Right ventricle myocardium superior (tissue), 1 donor: ENCODE data around the gene BBX. TPM values are rescaled to one million over a fixed set of nuclear protein-coding genes. Genes with fewer than 3 reads are reported as not detected.
"Not testable (repeated sequence)": the region's sequence is repeated elsewhere in the genome, so short reads cannot be mapped to it uniquely, and the experiment has no call there.

ENCODE experiments used
- ATAC-seq: fragments of 200-7000 bp; cut with Tn5 transposase; one replicate; pipeline ENCODE4 v1.9.1; 2020; ENCODE audit warnings: mild to moderate bottlenecking; ENCODE audit not compliant: poor library complexity
- DNase-seq: peaks from one replicate; pipeline ENCODE4 v3.0.0-alpha.2; 2020
- intact Hi-C: fragments of 100-400 bp; cut with DNase I; formaldehyde crosslinking; loops from one replicate; pipeline ENCODE4 v1.11.2; 2022
- total RNA-seq: library from RNA; stranded (reverse); fragmentation: NEBNext Ultra II Directional; extraction: Animal tissue kit (Norgen Biotek cat#: 25700); gene quantifications from one replicate; pipeline ENCODE4 v1.2.1, GENCODE V29; 2021
- donor health status: DM: no; HTN: yes; CAD: no; lungs with severe emphysema.

BBX gene
- total RNA-seq, 1 donor from 2014 or later = 31.7 TPM

DNA sequence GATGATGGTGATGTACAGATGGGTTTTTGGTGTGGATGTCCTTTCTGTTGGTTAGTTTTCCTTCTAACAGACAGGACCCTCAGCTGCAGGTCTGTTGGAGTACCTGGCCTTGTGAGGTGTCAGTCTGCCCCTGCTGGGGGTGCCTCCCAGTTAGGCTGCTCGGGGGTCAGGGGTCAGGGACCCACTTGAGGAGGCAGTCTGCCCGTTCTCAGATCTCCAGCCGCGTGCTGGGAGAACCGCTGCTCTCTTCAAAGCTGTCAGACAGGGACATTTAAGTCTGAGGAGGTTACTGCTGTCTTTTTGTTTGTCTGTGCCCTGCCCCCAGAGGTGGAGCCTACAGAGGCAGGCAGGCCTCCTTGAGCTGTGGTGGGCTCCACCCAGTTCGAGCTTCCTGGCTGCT lies 174.6 kb downstream of the BBX start:
- intact Hi-C loops, ATAC-seq, DNase-seq: not testable (repeated sequence)

DNA sequence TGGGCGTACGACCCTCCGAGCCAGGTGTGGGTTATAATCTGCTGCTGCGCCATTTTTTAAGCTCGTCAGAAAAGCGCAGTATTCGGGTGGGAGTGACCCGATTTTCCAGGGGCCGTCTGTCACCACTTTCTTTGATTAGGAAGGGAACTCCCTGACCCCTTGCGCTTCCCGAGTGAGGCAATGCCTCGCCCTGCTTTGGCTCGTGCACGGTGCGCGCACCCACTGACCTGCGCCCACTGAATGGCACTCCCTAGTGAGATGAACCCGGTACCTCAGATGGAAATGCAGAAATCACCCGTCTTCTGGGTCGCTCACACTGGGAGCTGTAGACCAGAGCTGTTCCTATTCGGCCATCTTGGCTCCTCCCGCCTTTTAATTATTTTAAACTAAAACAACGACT lies 175.1 kb downstream of the BBX start:
- ATAC-seq, intact Hi-C loops, DNase-seq: not testable (repeated sequence)

DNA sequence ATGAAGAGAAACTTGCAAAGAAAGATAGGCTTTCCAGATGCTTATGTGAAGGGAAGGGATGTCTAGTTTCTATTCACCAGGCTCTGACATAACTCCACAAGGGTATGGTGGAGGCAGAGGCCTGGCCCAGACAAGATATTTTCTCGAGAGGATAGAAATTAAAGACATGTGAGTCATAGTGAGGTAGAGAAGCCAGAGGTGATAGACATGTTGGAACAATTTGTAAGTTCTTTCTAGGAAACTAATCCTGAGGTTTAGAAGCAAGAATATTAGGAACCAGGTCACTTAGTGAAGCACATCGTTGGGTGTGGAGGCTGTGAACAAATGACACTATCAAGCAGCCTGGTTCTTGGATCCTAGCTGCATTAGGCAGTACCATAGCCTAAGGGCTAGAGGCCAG lies 176.9 kb downstream of the BBX start:
- DNase-seq = no peak
- intact Hi-C loops = no loop called here
- ATAC-seq = no peak

DNA sequence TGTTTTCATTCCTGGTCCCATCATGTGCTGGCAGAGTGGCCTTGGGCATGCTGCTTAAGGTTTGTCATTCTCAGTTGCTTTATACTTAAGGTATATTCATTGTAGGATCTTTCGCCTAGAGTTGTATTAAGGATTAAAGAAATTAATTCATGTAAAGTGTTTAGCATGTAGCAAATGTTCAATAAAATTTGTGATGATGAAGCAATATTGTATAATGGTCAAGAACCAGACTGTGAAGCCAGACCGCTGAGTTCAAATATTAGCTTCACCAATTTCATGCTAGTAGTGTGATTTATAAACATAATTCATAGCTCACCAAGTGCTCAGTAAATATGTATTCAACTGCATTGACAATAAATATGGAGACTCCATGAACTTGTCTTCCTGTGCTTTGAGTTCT lies 178.5 kb downstream of the BBX start:
- intact Hi-C loops = no loop called here
- ATAC-seq (no peak), DNase-seq (no peak)

DNA sequence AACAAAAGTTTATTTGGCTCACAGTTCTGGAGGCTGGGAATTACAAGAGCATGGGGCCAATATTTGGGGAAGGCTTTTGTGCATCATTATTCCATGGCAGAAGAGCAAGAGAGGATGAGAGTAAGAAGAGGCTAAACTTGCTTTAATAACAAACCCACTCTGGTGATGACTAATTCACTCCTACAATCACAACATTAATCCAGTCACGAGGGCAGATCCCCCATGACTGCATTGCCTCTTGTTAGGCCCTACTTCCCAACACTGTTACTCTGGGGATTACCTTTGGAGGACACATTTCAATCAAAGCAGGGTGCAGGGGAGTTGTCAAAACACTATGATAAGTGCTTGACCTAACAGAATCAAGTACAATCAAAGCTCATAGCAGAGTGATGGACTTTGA lies 181.7 kb downstream of the BBX start:
- DNase-seq = no peak
- intact Hi-C loops = no loop called here
- ATAC-seq = no peak

DNA sequence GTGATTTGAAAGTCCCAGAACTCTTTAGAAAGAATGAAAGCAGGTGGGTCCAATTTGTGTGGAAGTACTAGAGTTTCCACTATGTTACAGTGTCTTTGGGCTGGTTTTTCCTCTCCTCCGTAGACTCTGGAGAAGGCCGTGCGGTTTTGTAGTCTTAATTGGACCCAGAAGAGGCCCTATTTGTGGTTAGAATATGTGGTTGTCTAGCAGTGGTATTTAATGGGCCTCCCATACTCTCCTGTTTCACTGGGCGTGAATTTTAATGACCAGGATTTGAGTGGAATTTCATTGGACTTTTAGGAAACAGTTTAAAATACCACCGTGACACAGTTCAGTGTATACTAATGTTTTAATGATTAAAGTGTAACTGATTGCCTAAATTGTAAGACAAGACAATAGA lies 182.3 kb downstream of the BBX start:
- intact Hi-C loops = no loop called here
- ATAC-seq = no peak

DNA sequence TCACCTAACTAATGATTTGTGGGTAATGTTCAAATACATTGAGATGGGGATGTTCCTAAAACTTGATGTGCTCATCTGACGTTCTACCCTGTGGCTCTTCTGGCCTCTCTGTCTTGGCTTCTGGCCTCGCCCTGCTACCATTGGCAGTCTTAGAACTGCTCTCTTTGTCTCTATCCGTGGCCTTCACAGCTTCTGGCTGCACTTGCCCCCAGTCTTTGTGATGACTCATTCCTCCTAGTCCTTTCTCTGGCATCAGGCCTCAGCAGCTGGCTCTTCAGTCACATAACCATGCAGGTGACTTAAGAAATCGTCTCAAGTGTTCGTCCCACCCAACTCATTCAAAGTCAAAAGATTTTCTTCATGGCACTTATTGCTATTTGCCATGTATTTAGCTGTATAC lies 188.1 kb downstream of the BBX start:
- DNase-seq (peak; percentile 64), ATAC-seq (peak; percentile 79)
- intact Hi-C loops = no loop called here

More for the DNA sequence above, 182.3 kb downstream of the BBX start:
- no peak for DNase-seq

DNA sequence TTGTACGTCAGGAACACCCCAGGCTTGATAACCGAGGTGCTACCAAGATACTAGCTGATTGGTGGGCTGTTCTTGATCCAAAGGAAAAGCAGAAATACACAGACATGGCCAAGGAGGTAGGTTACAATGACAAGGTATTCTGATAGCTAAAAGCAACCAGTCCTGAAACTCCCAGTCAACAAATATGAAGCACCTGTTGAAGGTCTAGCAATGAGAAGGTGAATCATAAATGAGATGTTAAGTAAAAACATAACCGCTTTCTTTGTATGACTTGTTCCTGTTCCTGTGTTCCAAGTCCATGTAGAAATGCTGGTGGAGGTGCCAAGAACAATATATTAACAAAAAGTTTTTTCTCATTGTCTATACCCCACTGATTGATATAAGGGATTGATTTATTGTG lies 194.0 kb downstream of the BBX start:
- intact Hi-C loops = no loop called here
- DNase-seq (no peak), ATAC-seq (no peak)

DNA sequence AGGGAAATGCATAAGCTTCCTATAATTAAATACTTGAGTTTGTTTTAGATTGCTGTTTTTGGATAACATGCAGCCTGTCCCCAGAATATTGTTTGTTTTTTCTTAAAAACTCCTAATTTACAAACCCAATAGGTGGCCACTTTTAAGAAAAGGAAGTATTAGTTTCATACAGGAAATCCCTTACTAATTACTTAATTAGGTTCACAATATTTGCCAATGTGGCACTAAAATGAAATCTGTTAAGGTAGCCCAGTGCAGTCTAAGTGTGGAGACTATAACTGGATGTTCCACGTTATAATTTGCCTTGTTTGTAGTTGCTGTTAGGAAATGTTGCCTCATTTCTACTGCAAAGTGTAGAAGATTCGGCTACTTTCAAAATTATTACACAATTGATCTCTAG lies 195.8 kb downstream of the BBX start:
- intact Hi-C loops = no loop called here
- no peak for ATAC-seq
- no peak for DNase-seq

DNA sequence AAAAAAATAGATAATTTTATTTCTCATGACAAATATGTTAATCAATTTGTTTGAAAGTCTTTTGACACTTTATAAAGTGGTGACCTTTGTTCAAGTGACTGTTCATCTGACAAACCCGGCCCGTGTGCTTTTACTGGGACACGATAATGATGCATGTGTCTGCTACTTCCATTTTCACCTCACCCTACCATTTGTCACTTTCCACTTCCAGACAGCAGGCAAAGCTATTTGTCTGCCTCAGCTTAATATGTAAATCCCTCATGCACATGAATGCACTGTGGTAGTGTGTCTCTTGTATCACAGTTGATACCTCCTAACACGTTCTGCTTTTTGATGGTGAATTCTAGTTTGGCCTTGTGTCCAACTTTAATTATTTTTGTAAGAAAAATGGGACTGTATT lies 204.3 kb downstream of the BBX start:
- intact Hi-C loops = no loop called here
- no peak for ATAC-seq

DNA sequence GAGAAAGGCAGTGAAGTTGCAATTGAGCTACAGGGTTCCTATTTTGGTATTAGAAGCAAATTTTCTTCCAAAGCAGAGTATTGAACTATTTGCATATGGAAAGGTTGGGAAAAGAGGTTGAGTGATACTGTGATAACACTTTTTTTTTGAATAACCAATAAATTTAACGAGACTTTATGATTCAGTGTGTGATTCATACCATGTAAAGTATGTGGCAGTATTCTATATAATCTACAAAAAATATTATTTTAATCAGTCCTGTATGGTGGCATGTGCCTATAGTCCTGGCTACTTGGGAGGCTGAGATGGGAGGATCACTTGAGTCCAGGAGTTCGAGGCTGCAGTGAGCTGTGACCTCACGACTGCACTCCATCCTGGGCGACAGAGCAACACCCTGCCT lies 206.9 kb downstream of the BBX start:
- intact Hi-C loops = no loop called here
- no peak for DNase-seq
- ATAC-seq = no peak

More for the DNA sequence above, 204.3 kb downstream of the BBX start:
- DNase-seq = no peak

DNA sequence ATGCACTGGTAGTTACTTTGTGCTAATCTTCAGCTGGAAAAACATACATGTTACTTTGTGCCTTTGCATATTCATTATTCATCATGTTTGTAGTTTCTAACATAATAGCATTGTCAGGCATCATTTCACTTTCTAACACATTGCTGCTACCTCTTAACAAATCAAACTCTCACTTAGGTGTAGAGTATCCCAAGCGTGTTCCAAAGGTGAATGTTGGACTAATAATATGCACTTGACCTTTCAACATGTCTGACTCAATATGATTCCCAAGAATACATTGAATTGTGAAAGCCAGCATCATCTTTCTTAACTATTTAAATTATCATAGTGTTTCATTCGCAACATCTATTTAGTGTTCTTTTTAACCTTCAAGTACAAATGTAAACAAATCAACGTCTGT lies 211.6 kb downstream of the BBX start:
- no peak for DNase-seq
- intact Hi-C loops = no loop called here
- ATAC-seq = no peak

DNA sequence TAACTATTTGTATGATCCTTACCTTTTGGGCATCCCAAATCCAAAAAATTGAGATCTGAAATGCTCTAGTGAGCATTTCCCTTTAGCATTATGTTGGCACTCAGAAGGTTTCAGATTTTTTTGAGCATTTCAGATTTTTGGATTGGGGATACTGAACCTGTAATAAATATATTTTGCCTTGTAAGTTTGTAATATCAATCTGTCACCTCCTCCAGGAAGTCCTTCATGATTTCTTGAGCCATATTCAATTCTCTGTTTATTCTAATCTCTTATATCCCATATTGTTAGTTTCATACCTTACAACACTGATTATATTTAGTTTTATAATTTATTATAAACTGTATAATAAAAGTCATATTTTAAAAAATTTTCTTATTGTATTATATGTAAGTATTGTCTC lies 215.2 kb downstream of the BBX start:
- ATAC-seq (no peak), DNase-seq (no peak)
- intact Hi-C loops = no loop called here

DNA sequence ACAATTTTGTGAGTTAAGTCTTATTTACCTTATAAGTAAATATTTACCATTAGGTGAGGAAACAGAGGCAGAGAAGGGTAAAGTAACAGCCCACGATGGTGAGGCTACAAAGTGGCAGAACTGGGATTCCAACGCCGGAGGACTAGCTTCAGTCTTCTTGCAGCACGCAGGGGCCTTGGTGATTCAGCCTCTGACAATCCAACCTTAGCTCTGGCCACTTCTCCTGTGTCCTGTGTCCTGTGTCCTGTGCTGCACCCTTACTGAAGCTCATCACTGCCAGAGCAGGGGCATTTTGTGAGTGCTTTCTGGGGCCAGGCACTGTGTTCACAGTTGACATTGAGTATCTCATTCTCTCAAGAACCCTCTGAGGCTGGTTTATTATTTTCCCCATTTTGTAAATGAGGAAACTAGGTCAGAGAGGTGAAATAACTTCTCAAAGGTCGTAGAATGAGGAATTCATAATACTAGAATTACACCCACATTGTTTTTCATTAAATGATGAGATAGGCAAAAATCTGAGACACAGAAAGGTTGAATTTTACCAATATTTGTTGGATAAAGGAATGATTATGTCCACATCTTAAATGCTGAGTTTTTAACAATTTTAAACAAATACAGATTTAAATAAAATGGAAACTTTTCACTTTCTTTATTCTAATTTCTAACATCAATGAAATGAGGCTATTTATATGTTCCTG lies 215.9 kb downstream of the BBX start:
- ATAC-seq (no peak), DNase-seq (no peak)
- intact Hi-C loops = no loop called here

DNA sequence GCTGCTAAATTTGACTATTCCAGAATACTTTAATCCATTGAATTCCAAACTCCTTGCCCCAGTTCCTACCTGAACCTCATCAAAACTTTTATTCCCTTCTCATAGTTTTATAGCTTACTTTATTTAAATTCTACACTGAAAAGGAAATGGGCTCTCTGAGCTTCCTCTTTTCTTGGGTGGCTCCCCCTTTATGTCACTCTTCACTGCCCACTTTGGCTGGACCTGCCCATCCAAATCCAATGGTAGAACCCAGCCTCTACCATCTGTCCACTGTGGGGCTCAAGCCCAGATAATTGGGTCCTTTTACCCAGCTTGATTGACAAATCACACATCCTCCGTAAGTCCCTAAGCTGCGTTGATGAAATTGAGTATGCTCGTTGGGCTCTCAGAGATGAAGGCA lies 216.5 kb downstream of the BBX start:
- intact Hi-C loops = no loop called here
- DNase-seq (no peak), ATAC-seq (no peak)

DNA sequence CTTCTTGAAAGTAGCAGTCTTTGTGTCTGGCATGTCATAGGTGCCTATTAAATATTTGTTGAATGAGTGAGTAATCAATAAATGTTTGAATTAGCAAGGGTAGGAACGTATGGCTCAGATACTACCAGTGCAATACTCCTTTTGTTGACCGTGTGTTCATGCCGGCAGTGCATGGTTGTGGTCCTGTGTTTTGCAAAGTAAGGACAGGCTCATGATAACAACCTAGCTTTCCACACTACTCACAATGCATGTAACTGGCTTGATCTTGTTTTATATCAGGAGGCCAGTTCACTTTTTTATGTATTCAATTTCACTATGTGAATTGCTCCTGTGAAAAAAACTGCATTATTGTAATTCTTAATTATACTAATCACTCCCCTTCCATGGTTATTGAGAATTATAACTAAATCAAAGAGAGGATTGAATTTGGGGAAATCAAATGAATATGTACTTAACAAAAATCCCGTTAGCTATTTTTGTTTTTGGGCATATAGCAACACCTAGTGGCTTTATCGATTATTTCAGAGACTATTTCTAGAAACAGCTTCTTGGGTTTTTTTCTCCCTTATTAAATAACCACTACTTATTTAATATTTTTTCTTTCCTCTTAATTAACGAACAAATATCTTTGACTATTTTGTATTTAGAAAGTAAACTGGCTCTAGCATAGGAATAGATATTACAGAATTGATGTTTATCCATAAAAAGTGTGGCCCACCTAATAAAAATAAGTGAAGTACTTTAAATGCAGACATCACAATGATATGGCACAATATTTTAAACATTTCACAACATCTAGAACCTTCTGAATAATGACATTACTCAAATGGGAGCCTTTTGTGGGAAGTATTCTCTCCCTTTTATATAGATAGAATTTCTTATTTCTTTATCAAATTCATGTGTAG lies 218.5 kb downstream of the BBX start:
- intact Hi-C loops = loop anchor here (5.0 to 10.0 kb wide), 3 partner anchors 59 to 506 kb away; no protein-coding TSS in a partner anchor
- ATAC-seq = peak; percentile 43
- DNase-seq = no peak

DNA sequence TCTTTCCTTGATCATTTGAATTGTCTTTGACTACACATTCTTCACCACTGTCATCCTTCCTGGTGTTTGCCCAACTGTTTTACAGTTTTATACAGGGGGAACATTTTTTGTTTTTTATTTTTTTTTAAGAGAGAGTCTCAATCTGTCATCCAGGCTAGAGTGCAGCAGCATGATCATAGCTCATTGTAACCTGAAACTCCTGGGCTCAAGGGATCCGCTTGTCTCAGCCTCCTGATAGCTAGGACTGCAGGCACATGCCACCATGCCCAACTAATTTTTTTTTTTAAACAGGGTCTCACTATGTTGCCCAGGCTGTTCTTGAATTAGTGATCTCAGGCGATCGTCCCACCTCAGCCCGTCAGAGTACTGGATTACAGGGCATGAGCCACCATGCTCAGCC lies 222.6 kb downstream of the BBX start:
- intact Hi-C loops = loop anchor here (10.0 kb wide), 2 partner anchors 171 to 511 kb away; no protein-coding TSS in a partner anchor
- DNase-seq = no peak
- ATAC-seq = no peak

DNA sequence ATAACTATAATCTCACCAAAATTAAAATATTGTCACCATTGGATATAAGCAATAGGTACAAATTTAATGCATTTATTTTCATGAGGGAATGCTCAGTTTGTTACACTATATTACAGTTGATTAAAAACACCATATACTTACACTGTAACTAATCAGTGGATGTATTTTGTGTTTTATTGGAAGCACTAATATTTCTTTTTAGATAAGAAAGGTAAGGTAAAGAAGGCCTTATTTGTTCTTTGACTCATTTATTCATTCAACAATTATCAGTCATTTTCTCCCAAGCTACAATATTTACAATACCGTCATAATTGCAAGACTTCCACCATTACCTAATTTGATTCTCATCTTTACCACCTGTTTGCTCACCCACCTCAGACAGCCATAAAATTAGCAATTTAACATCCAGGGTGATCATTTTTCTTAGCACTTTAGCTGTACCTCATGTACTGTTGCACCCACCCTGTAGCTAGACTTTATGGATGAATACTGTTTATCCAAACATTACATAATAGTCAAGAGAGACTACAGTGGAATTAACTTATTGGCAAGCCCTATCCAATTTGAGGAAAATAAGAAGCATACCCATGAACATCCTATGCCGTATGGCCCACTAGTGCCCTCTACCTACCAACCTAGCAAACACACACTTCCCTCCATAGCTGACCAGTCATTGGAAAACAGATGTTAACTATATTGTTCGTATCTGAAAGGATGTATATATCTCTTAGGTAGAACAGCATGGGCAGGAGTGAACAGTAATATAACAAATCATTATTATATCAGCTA lies 229.6 kb downstream of the BBX start:
- DNase-seq = no peak
- intact Hi-C loops = no loop called here
- ATAC-seq = peak; percentile 57

DNA sequence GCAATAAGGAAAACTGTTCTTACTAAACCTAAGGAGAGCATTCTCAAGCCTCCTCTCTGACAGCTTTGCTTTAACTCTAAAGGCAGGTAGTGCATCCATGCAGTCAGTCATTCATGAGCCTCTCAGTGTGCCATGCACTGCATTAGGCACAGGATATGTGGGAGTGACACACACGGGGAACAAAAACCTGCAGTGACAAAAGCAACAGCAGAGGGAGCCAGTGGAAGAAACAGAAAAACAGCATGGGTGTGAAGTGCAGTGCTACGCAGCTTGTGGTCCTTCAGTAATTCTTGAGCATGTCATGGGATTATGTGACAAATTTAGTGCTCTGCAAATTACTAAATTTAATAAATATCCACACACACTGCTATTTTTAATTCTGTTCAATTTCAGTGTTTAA lies 230.7 kb downstream of the BBX start:
- intact Hi-C loops = no loop called here
- ATAC-seq (peak; percentile 74), DNase-seq (no peak)
